GM12878 (cell line): Measurements from ENCODE around the gene PARVA. TPM values are rescaled to one million over a fixed set of nuclear protein-coding genes. Genes with fewer than 3 reads are reported as not detected.
"Not testable (repeated sequence)": the region's sequence is repeated elsewhere in the genome, so short reads cannot be mapped to it uniquely, and the experiment has no call there.

Experiments
- ATAC-seq: fragments of 200-7000 bp; cut with Tn5 transposase; 3 replicates; pipeline ENCODE4 v1.9.1; 2020; ENCODE audit warnings: mild to moderate bottlenecking, moderate library complexity
- BruUV-seq: library from RNA; stranded (reverse); fragments of 400-500 nt; replicated peaks from 2 replicates; lab custom pipeline; 2021; lab: Mats Ljungman, UMichigan
- CTCF ChIA-PET: fragments of 300-600 bp; sonication (Branson Sonifier 250); formaldehyde crosslinking; extraction: SDS; loops from one replicate; lab custom pipeline; 2021; ENCODE audit warnings: inconsistent platforms; lab: Yijun Ruan, JAX
- POLR2A ChIA-PET: fragments of 350-600 bp; formaldehyde crosslinking; extraction: SDS; loops from one replicate; lab custom pipeline; 2021; ENCODE audit warnings: inconsistent platforms; lab: Charles Lee
- RAD21 ChIA-PET: fragments of 300-600 bp; sonication (Branson Sonifier 250); formaldehyde crosslinking; loops from one replicate; lab custom pipeline; 2023; ENCODE audit warnings: antibody characterized with exemption; ENCODE audit not compliant: unreplicated experiment; lab: Charles Lee
- SMC1A ChIA-PET: fragments of 300-600 bp; sonication (Branson Sonifier 250); formaldehyde crosslinking; loops from one replicate; lab custom pipeline; 2023; ENCODE audit not compliant: unreplicated experiment, uncharacterized antibody; lab: Charles Lee
- DNase-seq: peaks from one replicate; pipeline ENCODE4 v3.0.0-alpha.2; 2011; ENCODE audit warnings: low read depth, low spot score
- FAIRE-seq: peaks from 3 replicates; lab custom pipeline; 2011; peaks lifted over from hg19 to GRCh38; lab: Jason Lieb, UNC
- H2AFZ ChIP-seq: 2 replicates; pipeline ENCODE4 v1.6.0; 2011; ENCODE audit warnings: low read depth, low read length, control low read depth; ENCODE audit not compliant: control insufficient read depth
- H3K27ac ChIP-seq: 2 replicates; pipeline ENCODE4 v1.5.1; 2011; ENCODE audit warnings: control low read depth; ENCODE audit not compliant: control insufficient read depth, insufficient read depth
- H3K27me3 ChIP-seq, 2 experiments: replicated peaks in 1 of 2; 2 replicates each; pipeline versions ENCODE4 v1.6.0 to v1.6.1; 2011; ENCODE audit warnings: low read length in 1 of 2; ENCODE audit not compliant: control insufficient read depth in 2 of 2, insufficient read depth in 2 of 2
- H3K36me3 ChIP-seq, 2 experiments: 2 replicates each; pipeline ENCODE4 v1.5.1; 2011; ENCODE audit warnings: low read length in 1 of 2; ENCODE audit not compliant: control insufficient read depth in 2 of 2, insufficient read depth in 2 of 2
- H3K4me1 ChIP-seq: 2 replicates; pipeline ENCODE4 v1.6.1; 2011; ENCODE audit warnings: mild to moderate bottlenecking, low read length, moderate library complexity, mixed read lengths; ENCODE audit not compliant: control insufficient read depth, insufficient read depth
- H3K4me2 ChIP-seq: 2 replicates; pipeline ENCODE4 v1.6.0; 2011; ENCODE audit warnings: control low read depth; ENCODE audit not compliant: control insufficient read depth, insufficient read depth
- H3K4me3 ChIP-seq: fragments of 200-600 bp; sonication (generic); 2 replicates; pipeline ENCODE4 v1.5.1; 2016
- H3K79me2 ChIP-seq: 2 replicates; pipeline ENCODE4 v1.6.0; 2011; ENCODE audit warnings: low read length; ENCODE audit not compliant: control insufficient read depth, insufficient read depth
- H3K9ac ChIP-seq: 2 replicates; pipeline ENCODE4 v1.8.0; 2011; ENCODE audit warnings: low read length, control low read depth, mixed read lengths; ENCODE audit not compliant: control insufficient read depth, insufficient read depth
- H3K9me3 ChIP-seq: replicated peaks from 3 replicates; pipeline ENCODE4 v1.5.1; 2011; ENCODE audit warnings: mild to moderate bottlenecking, low read length; ENCODE audit not compliant: control insufficient read depth, insufficient read depth
- H4K20me1 ChIP-seq: 2 replicates; pipeline ENCODE4 v1.6.0; 2011; ENCODE audit not compliant: control insufficient read depth, insufficient read depth
- CUX1 ChIP-seq: IDR thresholded peaks from 2 replicates; pipeline ENCODE4 v1.6.1; 2012; ENCODE audit warnings: improper control_type of control experiment, low read depth, low read length; ENCODE audit not compliant: insufficient replicate concordance
- FOS ChIP-seq: IDR thresholded peaks from 3 replicates; pipeline ENCODE4 v1.6.1; 2011; ENCODE audit warnings: borderline replicate concordance; ENCODE audit not compliant: insufficient read length; ENCODE audit errors: extremely low read depth
- PML ChIP-seq: IDR thresholded peaks from 2 replicates; pipeline ENCODE4 v1.6.1; 2012; ENCODE audit warnings: low read length, inconsistent platforms
- SIN3A ChIP-seq: IDR thresholded peaks from 2 replicates; pipeline ENCODE4 v1.6.1; 2012; ENCODE audit warnings: low read depth, low read length, improper control_type of control experiment
- WGBS: methylation state at CpG from one replicate; pipeline ENCODE4 v1.1.6; 2016; ENCODE audit warnings: low lambda C conversion rate; ENCODE audit not compliant: insufficient replicate concordance, insufficient coverage; ENCODE audit errors: missing lambda C conversion rate; 5-methylcytosine and 5-hydroxymethylcytosine counted together
- in situ Hi-C: fragments of 300-500 bp; cut with MboI; formaldehyde crosslinking; loops from 9 replicates; pipeline ENCODE4 v1.14.3; 2018; ENCODE audit warnings: mixed read lengths
- intact Hi-C: fragments of 100-400 bp; cut with micrococcal nuclease; formaldehyde crosslinking; loops from one replicate; pipeline ENCODE4 v1.14.2; 2022; ENCODE audit not compliant: unreplicated experiment
- polyA plus RNA-seq, 11 experiments: library from polyadenylated mRNA; depleted of rRNA in 4 of 11; unstranded in 6 of 11; stranded (reverse) in 5 of 11; fragments of >200 nt; fragmentation: Nextera tagmentation in 4 of 11; fragmentation: Illumina TruSeq in 1 of 11; extraction: Ambion mirVana in 4 of 11; extraction: Trizol in 1 of 11; gene quantifications; 1 replicate in 1 of 11; 2 replicates in 10 of 11; pipeline versions ENCODE4 v1.2.1 to v1.2.3, GENCODE V29; 2011 to 2016; ENCODE audit warnings: inconsistent platforms in 2 of 11, missing spikeins in 2 of 11, low read depth in 1 of 11
- total RNA-seq, 4 experiments: library from RNA; depleted of rRNA in 3 of 4; stranded (reverse); fragments of >200 nt in 3 of 4; fragmentation: Illumina TruSeq in 1 of 4; extraction: Trizol in 1 of 4; gene quantifications; 2 replicates each; pipeline versions ENCODE4 v1.2.1 to v1.2.3, GENCODE V29; 2013 to 2021

Gene PARVA
- total and polyA plus RNA-seq, 10 of the 15 experiments (the other 5 are each of a cell fraction or from before 2014, with no cell fraction given), result 0.01 to 0.44 (median 0.03) TPM; not detected in 7

- TF ChIP-seq SIN3A, result no peak
- TF ChIP-seq FOS, result no peak
- TF ChIP-seq PML, result no peak
- TF ChIP-seq CUX1, result no peak
- Histone ChIP-seq H3K9me3 (no peaks in the 10 kb centered on the region), H3K4me1 (no peaks in the 10 kb centered on the region), H3K27ac (no peak overlapping the region), H3K79me2 (no peaks in the 10 kb centered on the region), H3K36me3 (no peaks in the 10 kb centered on the region), H3K4me2 (no peak overlapping the region), H3K9ac (no peak overlapping the region), H2AFZ (no peak overlapping the region), H3K27me3 (no peaks in the 10 kb centered on the region; a peak in 1 of 4 replicates), H4K20me1 (no peaks in the 10 kb centered on the region), H3K4me3 (no peak overlapping the region)
- no peak for FAIRE-seq
- no TSS peak for BruUV-seq
- WGBS, result 0% methylated on average over 1 of the region's 1 CpG
- ChIA-PET POLR2A (no interaction called here), CTCF (no interaction called here), RAD21 (no interaction called here), SMC1A (no interaction called here)
- intact Hi-C loops (no loop called here), in situ Hi-C loops (no loop called here)
- no peak for DNase-seq
- ATAC-seq, result no peak
Measured at GRCh38 chr11:12363373-12363772, 14.0 kb upstream of the PARVA start.

- H3K79me2 ChIP-seq, H3K9me3 ChIP-seq, in situ Hi-C loops, H3K4me1 ChIP-seq, DNase-seq, H3K27ac ChIP-seq, RAD21 ChIA-PET, SMC1A ChIA-PET, BruUV-seq, H4K20me1 ChIP-seq, ATAC-seq, FAIRE-seq, POLR2A ChIA-PET, H3K9ac ChIP-seq, H3K36me3 ChIP-seq, H3K4me3 ChIP-seq, H2AFZ ChIP-seq, H3K27me3 ChIP-seq, H3K4me2 ChIP-seq, intact Hi-C loops: not testable (repeated sequence)
- CTCF ChIA-PET, result interaction anchor here (0.6 to 1.9 kb wide), 2 partner anchors 34 to 100 kb away, joined by 3 to 4 read pairs; no protein-coding TSS in a partner anchor
- 31% methylated on average over 14 of the region's 14 CpGs for WGBS
Measured at GRCh38 chr11:12365965-12366575, 11.3 kb upstream of the PARVA start.

DNA sequence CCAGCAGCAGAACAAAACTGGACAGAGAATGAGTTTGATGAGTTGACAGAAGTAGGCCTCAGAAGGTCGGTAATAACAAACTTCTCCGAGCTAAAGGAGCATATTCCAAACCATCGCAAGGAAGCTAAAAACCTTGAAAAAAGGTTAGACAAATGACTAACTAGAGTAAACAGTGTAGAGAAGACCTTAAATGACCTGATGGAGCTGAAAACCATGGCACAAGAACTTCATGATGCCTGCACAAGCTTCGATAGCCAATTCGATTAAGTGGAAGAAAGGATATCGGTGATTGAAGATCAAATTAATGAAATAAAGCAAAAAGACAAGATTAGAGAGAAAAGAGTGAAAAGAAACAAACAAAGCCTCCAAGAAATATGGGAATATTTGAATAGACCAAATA is 10.3 kb upstream of the PARVA start:
- H3K27ac ChIP-seq, H3K9ac ChIP-seq, H3K4me1 ChIP-seq, BruUV-seq, H3K9me3 ChIP-seq, SMC1A ChIA-PET, H2AFZ ChIP-seq, ATAC-seq, H3K79me2 ChIP-seq, H3K4me2 ChIP-seq, in situ Hi-C loops, H4K20me1 ChIP-seq, FAIRE-seq, H3K27me3 ChIP-seq, intact Hi-C loops, POLR2A ChIA-PET, DNase-seq, RAD21 ChIA-PET, H3K36me3 ChIP-seq, H3K4me3 ChIP-seq: not testable (repeated sequence)
- 76% methylated on average over 6 of the region's 6 CpGs for WGBS
- CTCF ChIA-PET, result interaction anchor here (0.6 to 1.4 kb wide), 2 partner anchors 10 to 99 kb away, joined by 3 to 5 read pairs; no protein-coding TSS in a partner anchor
